ENCODE results near the gene NUDT8.

DNA sequence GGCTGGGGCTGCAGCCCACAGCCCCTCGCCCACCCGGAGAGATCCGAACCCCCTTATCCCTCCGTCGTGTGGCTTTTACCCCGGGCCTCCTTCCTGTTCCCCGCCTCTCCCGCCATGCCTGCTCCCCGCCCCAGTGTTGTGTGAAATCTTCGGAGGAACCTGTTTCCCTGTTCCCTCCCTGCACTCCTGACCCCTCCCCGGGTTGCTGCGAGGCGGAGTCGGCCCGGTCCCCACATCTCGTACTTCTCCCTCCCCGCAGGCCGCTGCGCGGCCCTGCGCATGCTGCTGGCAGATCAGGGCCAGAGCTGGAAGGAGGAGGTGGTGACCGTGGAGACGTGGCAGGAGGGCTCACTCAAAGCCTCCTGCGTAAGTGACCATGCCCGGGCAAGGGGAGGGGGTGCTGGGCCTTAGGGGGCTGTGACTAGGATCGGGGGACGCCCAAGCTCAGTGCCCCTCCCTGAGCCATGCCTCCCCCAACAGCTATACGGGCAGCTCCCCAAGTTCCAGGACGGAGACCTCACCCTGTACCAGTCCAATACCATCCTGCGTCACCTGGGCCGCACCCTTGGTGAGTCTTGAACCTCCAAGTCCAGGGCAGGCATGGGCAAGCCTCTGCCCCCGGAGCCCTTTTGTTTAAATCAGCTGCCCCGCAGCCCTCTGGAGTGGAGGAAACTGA is 45.4 kb downstream of the NUDT8 start:
- TF ChIP-seq, protein P1, sequence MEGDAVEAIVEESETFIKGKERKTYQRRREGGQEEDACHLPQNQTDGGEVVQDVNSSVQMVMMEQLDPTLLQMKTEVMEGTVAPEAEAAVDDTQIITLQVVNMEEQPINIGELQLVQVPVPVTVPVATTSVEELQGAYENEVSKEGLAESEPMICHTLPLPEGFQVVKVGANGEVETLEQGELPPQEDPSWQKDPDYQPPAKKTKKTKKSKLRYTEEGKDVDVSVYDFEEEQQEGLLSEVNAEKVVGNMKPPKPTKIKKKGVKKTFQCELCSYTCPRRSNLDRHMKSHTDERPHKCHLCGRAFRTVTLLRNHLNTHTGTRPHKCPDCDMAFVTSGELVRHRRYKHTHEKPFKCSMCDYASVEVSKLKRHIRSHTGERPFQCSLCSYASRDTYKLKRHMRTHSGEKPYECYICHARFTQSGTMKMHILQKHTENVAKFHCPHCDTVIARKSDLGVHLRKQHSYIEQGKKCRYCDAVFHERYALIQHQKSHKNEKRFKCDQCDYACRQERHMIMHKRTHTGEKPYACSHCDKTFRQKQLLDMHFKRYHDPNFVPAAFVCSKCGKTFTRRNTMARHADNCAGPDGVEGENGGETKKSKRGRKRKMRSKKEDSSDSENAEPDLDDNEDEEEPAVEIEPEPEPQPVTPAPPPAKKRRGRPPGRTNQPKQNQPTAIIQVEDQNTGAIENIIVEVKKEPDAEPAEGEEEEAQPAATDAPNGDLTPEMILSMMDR (conservative IDR thresholded peaks at IDR 0.05) = no peak
- TF ChIP-seq ZFX (IDR thresholded peaks at IDR 0.05) = no peak

Data from C4-2B (cell line).